ENCODE data around the gene ABCA13. TPM values are rescaled to one million over a fixed set of nuclear protein-coding genes. Genes with fewer than 3 reads are reported as not detected.

Gene ABCA13
- total and polyA plus RNA-seq, 4 donors, result 1.2 to 23.2 (median 3.5) TPM

GRCh38 chr7:48512892-48513291 lies 341.6 kb downstream of the ABCA13 start:
- TF ChIP-seq CTCF (IDR thresholded peaks at IDR 0.05; ENCODE audit: control extremely low read depth, extremely low read depth), result no peak
- Histone ChIP-seq H3K9me3 (ENCODE audit: control insufficient read depth in 4 of 4, insufficient read depth in 3 of 4, low read length in 3 of 4) (peaks cover 0 to 2% (median 0%) of the 10 kb centered on the region in 4 donors), H3K36me3 (ENCODE audit: control insufficient read depth in 4 of 4, insufficient read depth in 4 of 4, low read length in 4 of 4) (no peaks in the 10 kb centered on the region), H3K27me3 (ENCODE audit: control insufficient read depth in 3 of 3, insufficient read depth in 3 of 3, low read length in 2 of 3) (peaks cover 0 to 3% (median 0%) of the 10 kb centered on the region in 3 donors), H3K9ac (ENCODE audit: insufficient read depth in 1 of 2, low read length in 2 of 2) (no peak overlapping the region), H3K4me1 (ENCODE audit: control insufficient read depth in 5 of 5, insufficient read depth in 5 of 5, low read length in 5 of 5) (peaks cover 0 to 6% (median 0%) of the 10 kb centered on the region in 5 donors), H3K27ac (ENCODE audit: low read depth in 1 of 2, low read length in 1 of 2) (no peak overlapping the region), H3K4me3 (no peak overlapping the region)
- ATAC-seq (ENCODE audit: insufficient read depth, low FRiP score), result no peak
- no peak for DNase-seq
- 70 to 83% methylated on average over 6 of the region's 6 CpGs for WGBS, 2 donors

- Histone ChIP-seq H3K9ac (ENCODE audit: insufficient read depth in 1 of 2, low read length in 2 of 2) (no peak overlapping the region), H3K27ac (ENCODE audit: low read depth in 1 of 2, low read length in 1 of 2) (no peak overlapping the region), H3K4me3 (no peak overlapping the region), H3K27me3 (ENCODE audit: control insufficient read depth in 3 of 3, insufficient read depth in 3 of 3, low read length in 2 of 3) (peaks cover 0 to 3% (median 0%) of the 10 kb centered on the region in 3 donors), H3K4me1 (ENCODE audit: control insufficient read depth in 5 of 5, insufficient read depth in 5 of 5, low read length in 5 of 5) (peaks cover 0 to 6% (median 0%) of the 10 kb centered on the region in 5 donors), H3K36me3 (ENCODE audit: control insufficient read depth in 4 of 4, insufficient read depth in 4 of 4, low read length in 4 of 4) (no peaks in the 10 kb centered on the region), H3K9me3 (ENCODE audit: control insufficient read depth in 4 of 4, insufficient read depth in 3 of 4, low read length in 3 of 4) (peaks cover 0 to 2% (median 0%) of the 10 kb centered on the region in 4 donors)
- TF ChIP-seq CTCF (IDR thresholded peaks at IDR 0.05; ENCODE audit: control extremely low read depth, extremely low read depth), result no peak
- ATAC-seq (ENCODE audit: insufficient read depth, low FRiP score) (no peak), DNase-seq (no peak)
- 32 to 58% methylated on average over 3 of the region's 3 CpGs for WGBS, 2 donors
Measured at GRCh38 chr7:48515171-48515570, 343.9 kb downstream of the ABCA13 start.

- no peak overlapping the region for H3K4me3 ChIP-seq
- DNase-seq (no peak), ATAC-seq (ENCODE audit: insufficient read depth, low FRiP score) (no peak)
- no peaks in the 10 kb centered on the region for H3K36me3 ChIP-seq (ENCODE audit: control insufficient read depth in 4 of 4, insufficient read depth in 4 of 4, low read length in 4 of 4)
- no peaks in the 10 kb centered on the region for H3K27me3 ChIP-seq (ENCODE audit: control insufficient read depth in 3 of 3, insufficient read depth in 3 of 3, low read length in 2 of 3)
- peaks cover 0 to 4% (median 0%) of the 10 kb centered on the region in 4 donors for H3K9me3 ChIP-seq (ENCODE audit: control insufficient read depth in 4 of 4, insufficient read depth in 3 of 4, low read length in 3 of 4)
- no peaks in the 10 kb centered on the region for H3K4me1 ChIP-seq (ENCODE audit: control insufficient read depth in 5 of 5, insufficient read depth in 5 of 5, low read length in 5 of 5)
- 61 to 75% methylated on average over 2 of the region's 2 CpGs for WGBS, 2 donors
- no peak overlapping the region for H3K27ac ChIP-seq (ENCODE audit: low read depth in 1 of 2, low read length in 1 of 2)
- no peak for TF ChIP-seq CTCF (IDR thresholded peaks at IDR 0.05; ENCODE audit: control extremely low read depth, extremely low read depth)
- no peak overlapping the region for H3K9ac ChIP-seq (ENCODE audit: insufficient read depth in 1 of 2, low read length in 2 of 2)
Measured at GRCh38 chr7:48518092-48518491, 346.8 kb downstream of the ABCA13 start.

- Histone ChIP-seq H3K4me1 (ENCODE audit: control insufficient read depth in 5 of 5, insufficient read depth in 5 of 5, low read length in 5 of 5) (no peaks in the 10 kb centered on the region), H3K4me3 (no peak overlapping the region), H3K9me3 (ENCODE audit: control insufficient read depth in 4 of 4, insufficient read depth in 3 of 4, low read length in 3 of 4) (peaks cover 0 to 2% (median 0%) of the 10 kb centered on the region in 4 donors), H3K36me3 (ENCODE audit: control insufficient read depth in 4 of 4, insufficient read depth in 4 of 4, low read length in 4 of 4) (no peaks in the 10 kb centered on the region), H3K27ac (ENCODE audit: low read depth in 1 of 2, low read length in 1 of 2) (no peak overlapping the region), H3K9ac (ENCODE audit: insufficient read depth in 1 of 2, low read length in 2 of 2) (no peak overlapping the region), H3K27me3 (ENCODE audit: control insufficient read depth in 3 of 3, insufficient read depth in 3 of 3, low read length in 2 of 3) (no peaks in the 10 kb centered on the region)
- no peak for TF ChIP-seq CTCF (IDR thresholded peaks at IDR 0.05; ENCODE audit: control extremely low read depth, extremely low read depth)
- ATAC-seq (ENCODE audit: insufficient read depth, low FRiP score), result no peak
- DNase-seq, result no peak
Measured at GRCh38 chr7:48522692-48523091, 351.4 kb downstream of the ABCA13 start.

All from lung (tissue), 12 donors.